Measurements from ENCODE around the gene MROH8. TPM values are rescaled to one million over a fixed set of nuclear protein-coding genes. Genes with fewer than 3 reads are reported as not detected.

The MROH8 gene
- total and polyA plus RNA-seq, 2 experiments from 2014 or later = 0.63 to 0.68 TPM

GRCh38 chr20:37131486-37131885 is 47.9 kb downstream of the MROH8 start:
- H4K20me1 ChIP-seq (replicated peaks; ENCODE audit: insufficient read depth) = no peaks in the 10 kb centered on the region
- H3K36me3 ChIP-seq (ENCODE audit: insufficient read depth) = no peaks in the 10 kb centered on the region
- H3K4me1 ChIP-seq (ENCODE audit: insufficient read depth) = no peaks in the 10 kb centered on the region
- H3K36me3 Mint-ChIP-seq (ENCODE audit: low read depth) = no peaks in the 10 kb centered on the region; the same call in 2 of the 3 replicates
- ATAC-seq (no peak), DNase-seq (ENCODE audit: low spot score) (no peak)
- H2AFZ ChIP-seq = no peak overlapping the region
- H3K27me3 ChIP-seq (ENCODE audit: insufficient read depth) = no peaks in the 10 kb centered on the region
- peaks cover under 1% of the 10 kb centered on the region for H3K27me3 Mint-ChIP-seq (ENCODE audit: insufficient read depth, low read depth, poor library complexity)
- H3F3A ChIP-seq (replicated peaks; ENCODE audit: low read depth) = no peaks in the 10 kb centered on the region
- no peaks in the 10 kb centered on the region for H3K4me1 Mint-ChIP-seq
- TF ChIP-seq NANOG (IDR thresholded peaks at IDR 0.05; ENCODE audit: borderline replicate concordance) = no peak
- TF ChIP-seq CTCF (conservative IDR thresholded peaks at IDR 0.05; ENCODE audit: low read depth in 2 of 2) = no peak
- no peak for TF ChIP-seq POLR2AphosphoS5 (IDR thresholded peaks at IDR 0.05; ENCODE audit: low read depth)
- TF ChIP-seq EZH2 (IDR thresholded peaks at IDR 0.05; ENCODE audit: low read depth, unreplicated experiment) = no peak
- TF ChIP-seq ZNF331 (CRISPR knock-in tag; IDR thresholded peaks at IDR 0.05; ENCODE audit: low read depth) = no peak
- TF ChIP-seq REST (IDR thresholded peaks at IDR 0.05; ENCODE audit: unreplicated experiment) = no peak
- TF ChIP-seq JUNB (IDR thresholded peaks at IDR 0.05; ENCODE audit: unreplicated experiment) = no peak
- no peak for TF ChIP-seq CREB1 (CRISPR knock-in tag; IDR thresholded peaks at IDR 0.05; ENCODE audit: low read depth)
- TF ChIP-seq ZNF114 (CRISPR knock-in tag; IDR thresholded peaks at IDR 0.05) = no peak
- no peak for TF ChIP-seq ZNF462 (CRISPR knock-in tag; IDR thresholded peaks at IDR 0.05)
- no peak for TF ChIP-seq EZH2phosphoT487 (IDR thresholded peaks at IDR 0.05; ENCODE audit: unreplicated experiment)
- TF ChIP-seq STAT1 (IDR thresholded peaks at IDR 0.05; ENCODE audit: unreplicated experiment) = no peak
- no peak for TF ChIP-seq ETS1 (IDR thresholded peaks at IDR 0.05)
- no peaks in the 10 kb centered on the region for H3K9me2 ChIP-seq (ENCODE audit: insufficient read depth)
- no peak overlapping the region for H3K27ac ChIP-seq (ENCODE audit: low read depth)
- no peaks in the 10 kb centered on the region for H3K79me2 ChIP-seq (replicated peaks; ENCODE audit: insufficient read depth)
- peaks cover 5% of the 10 kb centered on the region; the same call in 2 of the 3 replicates for H3K9me3 Mint-ChIP-seq
- H3K4me3 ChIP-seq = no peak overlapping the region
- H3K4me2 ChIP-seq = no peak overlapping the region
- H3K27ac Mint-ChIP-seq = no peak overlapping the region
- H3K4me3 Mint-ChIP-seq = no peak overlapping the region
